GM21576 (cell line): ENCODE results near the gene ANKDD1B.

Experiments used
- ATAC-seq: cut with Tn5 transposase; IDR thresholded peaks from one replicate; pipeline ENCODE4 v1.9.1; 2021; ENCODE audit warnings: mild to moderate bottlenecking, moderate library complexity; ENCODE audit not compliant: unreplicated experiment

Gene ANKDD1B

DNA sequence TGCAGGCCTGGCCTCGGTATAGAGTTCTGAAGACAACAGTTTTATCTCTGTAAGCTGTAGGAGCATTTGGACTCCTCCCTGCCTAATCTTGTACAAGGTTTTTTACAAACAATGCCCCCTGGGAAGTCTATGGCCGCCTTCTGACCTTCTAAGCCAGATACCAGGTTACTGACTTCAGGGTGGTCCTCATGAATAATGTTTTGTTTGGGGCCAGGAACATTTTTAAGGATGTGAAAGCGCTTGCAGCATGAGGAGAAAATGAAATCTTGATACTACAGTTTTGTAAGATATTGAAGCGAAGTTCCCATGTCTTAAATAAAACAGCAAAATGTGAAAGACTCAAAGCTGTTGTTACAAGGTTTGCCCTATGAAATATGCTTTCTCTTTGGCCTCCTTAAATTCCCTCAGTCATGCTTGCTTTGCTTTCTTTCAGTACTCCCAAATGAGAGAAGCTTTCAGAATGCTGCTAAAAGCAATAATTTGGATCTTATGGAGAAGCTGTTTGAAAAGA is 5.2 kb downstream of the ANKDD1B start:
- ATAC-seq = no peak

DNA sequence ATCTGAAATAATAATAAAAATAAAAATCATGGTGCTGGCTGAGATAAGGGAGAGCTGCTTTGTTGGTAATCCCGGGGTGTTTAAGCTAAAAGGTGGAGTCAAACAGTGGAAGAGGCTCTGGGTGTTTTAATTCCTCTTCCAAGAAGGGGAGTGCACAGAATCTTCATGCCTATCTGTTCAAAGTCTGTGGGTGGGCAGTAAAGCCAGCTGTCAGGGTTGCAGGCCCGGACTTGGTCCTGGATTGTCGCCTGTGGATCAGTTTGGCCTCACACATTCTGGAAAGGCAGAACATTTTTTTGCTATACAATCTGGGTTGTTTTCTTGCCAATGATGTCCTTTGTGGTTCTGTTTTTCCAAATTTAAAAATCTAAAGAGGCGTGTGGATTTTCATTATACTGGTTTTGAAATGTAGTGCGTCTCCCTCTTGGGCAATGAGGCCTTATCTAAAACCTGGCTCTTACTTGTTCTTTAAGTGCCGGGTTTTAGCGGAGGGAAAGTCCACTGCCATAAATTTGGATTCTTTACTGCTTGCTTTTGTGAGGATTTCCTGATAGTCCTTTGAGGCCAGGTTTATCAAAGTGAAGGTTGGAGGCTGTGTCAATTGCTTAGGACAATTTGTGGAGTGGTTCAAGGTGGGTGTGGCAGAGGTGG is 5.8 kb downstream of the ANKDD1B start:
- ATAC-seq = no peak

DNA sequence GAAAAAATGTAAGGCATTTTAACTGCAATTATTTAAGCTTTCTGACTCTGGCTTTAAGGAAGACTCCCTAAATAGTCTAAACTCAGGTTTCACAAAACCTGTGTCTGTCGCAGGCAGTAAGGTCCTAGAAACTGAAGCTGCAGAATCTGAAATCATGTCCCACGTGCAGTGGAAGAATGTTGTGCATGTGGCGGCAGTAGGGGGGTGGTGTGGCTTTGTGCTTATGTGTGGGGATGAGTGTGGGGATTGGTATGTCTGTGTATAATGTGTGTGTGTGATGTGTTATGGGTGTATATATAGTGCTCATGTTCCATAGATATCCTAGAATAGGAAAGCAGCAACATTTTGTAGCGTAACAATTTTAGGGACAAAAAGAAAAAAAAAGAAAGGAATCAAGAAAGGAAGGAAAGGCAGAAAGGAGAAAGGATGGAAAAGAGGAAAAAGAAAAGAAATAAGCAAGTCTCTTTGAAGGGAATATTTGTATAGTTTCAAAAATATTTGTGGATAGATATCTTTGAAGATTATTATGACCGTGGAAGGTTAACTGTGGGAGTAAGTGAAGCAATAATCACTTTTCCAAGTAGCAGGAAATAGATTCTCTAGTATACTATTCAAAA is 6.6 kb downstream of the ANKDD1B start:
- ATAC-seq = no peak

DNA sequence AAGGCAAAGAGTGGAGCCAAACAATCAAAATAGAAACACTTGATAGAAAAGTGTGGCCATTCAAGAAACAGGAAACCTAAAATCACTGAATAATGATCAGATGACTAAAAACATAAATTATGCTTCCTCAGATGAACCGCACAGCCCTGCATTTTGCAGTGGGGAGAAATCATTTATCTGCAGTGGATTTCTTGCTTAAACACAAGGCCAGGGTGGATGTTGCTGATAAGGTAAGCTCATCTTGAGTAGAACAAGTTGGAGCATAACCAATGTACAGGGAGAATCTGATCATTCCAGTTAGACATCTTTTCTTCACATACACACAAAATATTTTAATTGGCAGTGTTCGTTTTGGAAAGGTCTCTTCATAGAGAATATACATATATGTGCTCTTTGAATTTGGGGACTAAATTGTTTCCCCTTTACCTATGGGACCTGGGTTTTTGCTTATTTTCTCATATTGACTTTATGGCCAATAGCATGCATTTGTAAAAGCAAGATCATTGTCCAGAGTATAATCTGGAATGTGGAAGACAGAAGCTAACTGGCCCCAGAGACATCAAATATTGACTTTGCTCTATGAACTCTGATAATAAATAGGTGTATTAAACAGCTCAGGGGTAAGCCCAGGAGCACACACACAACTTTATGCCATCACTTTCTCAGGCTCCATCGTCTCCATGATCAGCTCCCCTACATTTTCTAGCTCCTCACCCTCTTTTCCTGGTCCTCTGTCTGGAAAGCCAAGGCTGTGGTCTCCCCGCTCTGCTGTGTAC is 9.1 kb downstream of the ANKDD1B start:
- ATAC-seq = no peak

DNA sequence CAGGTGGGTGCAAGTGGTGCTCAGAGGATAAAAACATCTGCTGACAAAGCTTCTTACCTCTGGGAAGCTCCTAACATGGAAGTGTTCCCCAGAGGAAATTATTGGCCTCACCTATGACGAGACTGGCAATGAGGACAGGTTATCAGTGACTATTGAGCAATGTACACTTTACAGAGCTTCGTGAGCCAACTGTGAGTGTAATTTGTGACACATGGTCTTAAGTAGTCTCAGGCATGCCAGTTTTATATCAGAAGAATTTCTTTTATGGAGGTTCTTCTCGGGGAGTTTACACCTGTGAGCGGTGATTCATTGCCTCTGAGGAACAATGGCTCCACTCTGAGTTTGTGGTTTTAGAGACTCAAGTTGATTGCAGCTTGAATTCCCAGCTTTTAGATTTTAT is 11.3 kb downstream of the ANKDD1B start:
- ATAC-seq = no peak

DNA sequence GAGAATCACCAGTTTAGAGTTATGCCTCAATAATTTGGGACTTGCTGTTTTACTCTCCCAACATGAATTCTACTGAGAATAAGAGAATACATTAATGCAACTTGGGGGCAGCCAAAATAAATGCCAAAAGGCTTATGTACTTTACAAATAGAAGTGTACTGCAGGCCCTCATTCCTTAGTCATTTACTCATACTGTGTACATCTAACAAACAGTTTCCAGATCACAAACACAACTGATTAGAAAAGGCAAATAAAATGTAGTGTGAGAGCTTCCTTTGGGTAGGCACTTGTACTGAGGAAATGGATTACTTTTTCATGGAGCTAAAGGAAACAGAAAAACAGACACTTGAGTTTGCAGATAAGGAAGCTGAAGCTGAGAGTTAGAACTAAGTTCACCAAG is 12.6 kb downstream of the ANKDD1B start:
- ATAC-seq = no peak

DNA sequence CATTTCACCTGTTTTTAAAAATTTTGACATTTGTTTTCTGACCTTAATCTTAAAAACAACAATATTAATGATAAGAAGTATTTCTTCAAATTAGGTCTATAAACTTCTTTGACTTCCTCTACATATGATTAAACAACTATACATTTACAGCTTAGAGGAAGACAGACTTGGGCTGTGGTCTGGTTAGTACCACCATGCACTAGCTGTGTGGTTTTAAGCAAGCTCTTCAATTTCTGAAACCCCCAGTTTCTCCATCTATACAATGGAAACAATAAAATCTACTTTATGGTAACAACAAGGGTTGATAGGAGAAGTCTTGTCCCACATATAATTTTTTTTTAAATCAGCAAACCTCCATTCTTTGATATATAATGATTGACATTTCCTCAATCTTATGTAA is 15.7 kb downstream of the ANKDD1B start:
- ATAC-seq = no peak

DNA sequence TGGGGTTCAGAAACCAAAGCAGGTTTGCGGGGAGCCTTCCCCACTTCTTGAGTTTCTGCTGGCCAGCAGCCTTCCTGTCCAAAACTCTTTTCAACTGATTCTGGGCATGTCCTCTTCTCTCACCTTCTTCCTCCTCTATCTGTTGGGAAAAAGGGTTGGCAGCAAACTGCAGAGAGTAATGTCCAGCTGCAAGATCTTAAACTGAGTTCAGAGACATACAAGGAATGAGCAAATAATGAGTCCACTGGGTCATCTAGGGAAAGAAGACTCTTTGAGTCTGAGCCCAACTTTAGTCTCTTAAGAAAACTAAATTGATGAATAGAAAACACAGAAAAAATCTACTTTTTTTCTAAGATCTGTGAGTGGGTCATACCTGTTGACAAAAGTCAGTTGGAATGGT is 16.5 kb downstream of the ANKDD1B start:
- no peak for ATAC-seq

DNA sequence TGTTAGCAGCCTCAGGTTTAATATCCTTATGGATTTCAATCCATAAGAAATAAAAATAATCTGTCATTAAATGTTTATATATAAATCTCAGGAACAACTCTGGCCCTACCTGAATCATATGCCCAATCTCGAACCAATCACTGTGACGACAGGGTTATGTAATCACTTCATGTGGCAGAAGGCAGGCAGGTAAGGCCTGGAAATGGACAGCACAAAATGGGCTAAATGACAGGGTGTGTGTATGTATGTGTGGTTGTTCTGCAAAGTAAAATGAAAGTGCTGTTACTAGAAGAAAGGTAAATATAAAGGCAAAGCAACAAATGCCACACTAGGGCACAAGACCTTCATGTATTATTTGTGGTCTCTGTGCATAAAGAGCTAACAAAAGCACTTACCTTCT is 19.6 kb downstream of the ANKDD1B start:
- ATAC-seq = no peak

DNA sequence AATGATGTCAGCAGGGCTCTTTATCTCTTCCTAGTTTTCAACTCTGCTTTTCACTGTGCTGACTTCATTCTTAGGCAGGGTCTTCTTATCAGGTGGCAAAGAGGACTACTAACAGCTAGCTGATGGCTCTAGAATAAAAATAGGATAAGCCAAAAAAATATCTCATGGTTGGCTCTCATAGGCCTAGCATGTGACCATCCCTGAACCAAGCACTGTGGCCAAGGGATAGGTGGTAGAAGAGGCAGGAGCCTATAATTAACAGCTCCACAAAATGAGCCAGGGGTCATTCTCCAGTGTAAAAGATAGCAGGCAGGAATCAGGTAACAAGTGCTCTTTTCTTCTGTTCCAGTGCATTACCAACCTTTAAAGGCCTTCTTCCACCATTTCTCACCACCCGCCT is 21.1 kb downstream of the ANKDD1B start:
- no peak for ATAC-seq

DNA sequence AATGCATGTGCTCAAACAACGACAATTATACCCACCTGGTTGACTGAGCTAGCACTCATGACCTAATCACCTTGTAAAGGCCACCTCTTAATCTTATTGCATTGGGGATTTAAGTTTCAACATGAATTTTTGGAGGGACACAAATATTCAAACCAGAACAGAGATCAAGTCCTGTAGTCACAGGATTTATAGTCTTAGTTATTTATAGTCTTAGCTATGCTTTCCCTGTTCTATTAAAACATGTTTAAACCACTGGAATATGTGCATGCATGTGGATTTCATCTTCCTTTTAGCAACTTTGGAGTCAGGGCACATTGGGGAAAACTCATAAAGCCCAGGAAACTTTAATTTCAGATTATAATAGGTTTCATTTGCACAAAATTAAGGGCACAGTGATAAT is 26.7 kb downstream of the ANKDD1B start:
- no peak for ATAC-seq

DNA sequence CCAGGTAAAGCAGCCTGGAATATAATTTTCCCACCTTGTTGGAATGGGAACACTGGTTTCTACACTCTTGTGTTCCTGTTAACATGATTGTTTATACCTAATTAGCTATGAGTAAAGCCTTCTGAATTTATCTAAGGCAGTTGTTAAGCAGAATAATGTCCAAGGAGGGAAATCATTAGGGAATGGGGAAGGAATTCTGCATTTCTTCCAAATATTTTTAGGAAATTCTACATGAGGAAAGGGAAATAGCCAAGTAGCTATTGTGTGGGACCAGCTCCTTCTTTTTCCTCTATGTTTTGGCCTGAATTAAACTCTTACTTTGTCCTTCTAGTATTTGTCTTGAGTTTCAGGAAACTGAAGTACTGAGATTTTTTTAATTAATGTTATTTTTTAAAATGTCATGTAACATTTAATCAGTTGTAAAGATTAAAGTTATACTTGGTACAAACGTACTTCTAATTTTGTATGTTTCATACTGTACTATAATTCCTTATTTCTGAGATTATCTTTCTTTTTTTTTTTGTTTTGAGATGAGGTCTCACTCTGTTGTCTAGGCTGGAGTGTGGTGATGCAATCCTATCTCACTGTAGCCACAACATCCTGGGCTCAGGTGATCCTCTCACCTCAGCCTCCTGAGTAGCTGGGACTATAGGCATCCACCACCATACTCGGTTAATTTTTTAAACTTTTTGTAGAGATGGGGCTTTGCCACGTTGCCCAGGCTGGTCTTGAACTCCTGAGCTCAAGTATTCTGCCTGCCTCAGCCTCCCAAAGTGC is 28.5 kb downstream of the ANKDD1B start:
- ATAC-seq = no peak

DNA sequence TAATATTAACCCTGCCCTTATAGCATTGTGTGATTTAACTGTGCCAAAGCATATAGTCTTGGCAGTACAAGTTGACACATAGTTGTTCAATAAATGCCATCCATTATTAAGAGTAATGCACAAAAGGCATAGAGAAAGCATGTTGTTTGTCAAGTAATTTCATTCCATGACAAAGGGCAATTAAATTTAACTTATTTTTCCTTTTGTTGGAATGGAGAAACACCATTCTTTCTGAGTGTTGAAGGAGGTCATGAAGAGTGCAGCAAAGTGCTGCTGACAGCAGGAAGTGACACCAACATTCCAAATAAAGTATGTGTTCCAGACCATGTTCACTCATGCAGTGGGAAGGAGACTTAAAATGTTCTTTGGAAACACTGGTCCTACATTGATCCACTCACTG is 29.1 kb downstream of the ANKDD1B start:
- ATAC-seq = no peak

DNA sequence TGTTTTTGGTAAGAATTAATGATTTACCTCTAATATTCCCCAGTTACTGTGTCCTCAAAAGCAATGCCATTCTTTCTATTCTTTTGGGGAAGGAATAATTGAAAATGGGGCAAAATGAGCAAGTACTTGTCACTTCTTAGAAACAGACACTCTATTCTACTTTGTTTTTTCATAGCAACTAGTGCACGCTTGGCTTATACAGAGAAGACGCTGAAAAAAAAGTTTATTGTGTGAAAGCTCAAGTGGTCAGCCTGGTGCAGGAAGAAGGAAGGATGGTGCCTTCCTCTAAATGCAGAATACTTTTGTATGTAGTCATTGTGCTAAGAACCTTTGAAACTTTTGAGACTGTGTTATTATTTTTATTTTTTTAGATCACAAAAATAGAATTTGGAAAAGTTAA is 29.6 kb downstream of the ANKDD1B start:
- no peak for ATAC-seq

DNA sequence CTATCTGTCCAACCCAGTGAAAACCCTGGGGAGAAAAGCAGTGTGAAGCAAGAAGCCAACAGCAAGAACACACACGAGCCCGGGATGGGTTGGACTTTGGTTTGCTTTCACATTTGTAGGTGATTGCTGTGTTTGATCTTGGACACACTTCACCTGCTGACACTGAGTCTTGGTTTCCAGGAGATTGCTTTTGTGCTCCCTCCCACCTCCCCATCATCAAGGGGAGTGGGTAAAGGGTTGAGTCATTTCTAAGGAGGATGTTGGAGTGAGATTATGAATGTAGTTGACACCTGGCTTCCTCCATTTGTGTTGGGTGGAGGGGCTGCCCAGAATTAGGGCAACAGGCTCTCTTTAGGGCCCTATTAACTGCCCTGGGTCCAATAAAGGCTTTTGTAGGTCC is 37.5 kb downstream of the ANKDD1B start:
- no peak for ATAC-seq

DNA sequence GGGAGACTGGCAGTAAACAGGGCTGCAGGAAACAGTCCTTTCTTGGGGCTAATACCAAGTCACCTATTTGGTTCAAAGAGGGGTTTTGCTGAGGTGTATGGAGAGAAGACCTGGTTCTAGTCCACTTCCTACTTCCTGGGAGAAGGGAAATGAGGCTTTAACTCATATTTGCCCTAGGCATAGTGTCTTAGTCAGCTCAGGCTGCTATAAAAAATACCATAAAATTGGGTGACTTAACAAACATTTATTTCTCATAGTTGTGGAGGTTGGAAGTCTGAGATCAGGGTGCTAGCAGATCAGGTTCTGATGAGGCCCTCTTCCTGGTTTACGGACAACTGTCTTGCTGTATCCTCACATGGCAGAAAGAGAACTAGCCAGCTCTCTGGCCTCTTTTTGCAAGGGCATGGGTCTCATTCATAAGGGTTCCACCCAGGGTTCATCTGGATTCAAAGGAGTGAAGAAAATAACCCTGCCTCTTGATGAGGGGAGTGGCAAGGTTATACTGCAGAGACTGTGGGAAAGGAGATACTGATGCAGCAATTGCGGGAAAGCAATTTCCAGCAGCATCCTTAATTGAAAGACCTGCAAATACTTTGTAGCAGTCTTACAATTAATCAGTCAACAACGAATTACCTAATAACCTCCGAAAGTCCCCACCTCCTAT is 40.5 kb downstream of the ANKDD1B start:
- ATAC-seq = no peak

DNA sequence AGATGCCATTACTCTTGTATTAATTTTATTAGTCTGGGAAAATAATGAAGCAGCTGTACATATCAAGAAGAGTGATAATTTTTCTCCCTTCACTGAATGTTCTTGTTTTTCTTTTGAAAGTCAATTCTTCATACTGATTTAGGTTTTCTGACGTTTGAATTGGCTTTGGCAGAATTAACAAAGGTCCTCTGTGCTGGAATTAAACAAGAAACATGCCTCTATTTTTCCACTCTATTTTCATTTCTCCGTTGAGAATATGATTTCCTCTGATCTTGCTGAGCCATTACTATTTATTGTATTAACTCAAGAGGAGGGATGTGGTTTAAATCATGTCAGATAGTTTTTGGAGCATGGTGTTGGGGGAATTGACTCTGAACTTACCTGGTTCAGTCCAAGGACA is 42.3 kb downstream of the ANKDD1B start:
- no peak for ATAC-seq

DNA sequence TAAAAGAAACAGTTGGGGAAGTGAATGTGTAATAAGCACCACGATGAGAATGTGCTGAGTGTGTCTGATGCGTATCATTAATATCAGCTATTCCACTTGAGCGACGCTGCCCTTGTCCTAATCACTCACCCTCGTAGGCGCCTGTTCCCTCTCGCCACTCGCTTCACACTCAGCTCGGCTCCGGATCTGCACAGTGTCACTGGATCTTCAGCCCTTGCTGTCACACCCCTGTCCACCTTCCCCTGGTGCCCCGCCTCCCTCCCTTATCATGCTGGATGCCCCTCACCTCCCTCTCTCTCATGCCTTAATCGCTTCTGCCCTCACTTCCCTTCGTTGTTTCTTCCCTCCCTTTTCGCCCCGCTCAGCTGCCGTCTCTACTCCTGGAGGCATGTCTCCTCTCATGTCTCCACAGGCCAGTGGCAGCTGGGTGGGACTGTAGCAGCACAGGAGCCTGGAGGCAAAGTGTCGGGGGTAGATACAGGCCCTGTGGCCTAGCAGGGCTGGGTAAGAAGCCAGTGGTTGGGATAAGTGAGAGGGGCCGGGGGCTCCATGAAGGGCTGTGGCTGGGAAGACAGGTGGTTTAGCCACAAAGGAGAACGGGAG is 43.5 kb downstream of the ANKDD1B start:
- no peak for ATAC-seq

DNA sequence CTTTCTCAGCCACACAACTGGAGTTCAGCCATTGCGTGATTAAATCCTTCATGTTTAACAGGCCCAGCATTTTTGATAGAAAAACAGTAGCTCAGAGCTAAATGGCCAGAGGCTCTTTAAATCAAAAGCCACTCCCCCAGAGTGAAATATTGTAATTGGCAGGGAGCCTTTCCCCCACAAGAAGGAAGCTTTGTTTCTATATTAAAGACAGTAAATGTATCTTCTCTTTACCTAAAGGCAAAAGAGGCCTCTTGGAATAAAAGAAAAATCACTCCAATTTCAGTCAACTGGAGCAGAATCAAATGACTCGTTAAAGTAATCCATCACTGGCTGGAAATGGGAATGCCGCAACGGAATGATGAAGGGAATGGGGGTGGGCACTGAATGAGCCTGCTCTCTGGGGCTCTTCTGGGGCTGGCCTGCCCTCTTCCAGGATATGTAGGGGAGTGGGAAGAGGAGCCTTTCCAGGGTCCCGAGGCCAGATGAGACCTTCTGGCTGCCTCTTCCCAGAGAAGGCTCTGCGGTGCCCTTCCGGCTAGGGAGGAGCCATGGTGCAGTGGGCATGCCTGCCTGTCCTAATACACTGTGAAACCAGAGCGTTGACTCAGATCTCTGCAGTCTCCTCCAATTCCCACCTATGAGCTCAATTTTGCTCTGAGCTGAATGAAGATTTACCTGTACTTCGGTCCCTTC is 45.2 kb downstream of the ANKDD1B start:
- ATAC-seq = no peak
